ENCODE results near the gene FBXO41.

The FBXO41 gene

GRCh38 chr2:73208258-73208657 lies 76.0 kb downstream of the FBXO41 start:
- no peak for DNase-seq

DNA sequence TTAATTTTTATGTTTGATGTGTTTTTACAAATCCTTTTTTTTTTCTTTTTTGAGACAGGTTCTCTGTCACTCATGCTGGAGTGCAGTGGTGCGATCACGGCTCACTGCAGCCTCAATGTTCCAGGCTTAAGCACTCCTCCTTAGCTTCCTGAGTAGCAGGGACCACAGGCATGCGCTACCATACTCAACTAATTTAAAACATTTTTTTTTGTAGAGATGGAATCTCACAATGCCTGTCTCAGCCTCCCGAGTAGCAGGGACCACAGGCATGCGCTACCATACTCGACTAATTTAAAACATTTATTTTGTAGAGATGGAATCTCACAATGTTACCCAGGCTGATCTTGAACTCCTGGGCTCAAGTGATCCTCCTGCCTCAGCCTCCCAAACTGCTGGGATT lies 78.7 kb downstream of the FBXO41 start:
- no peak for DNase-seq
